Aorta (tissue), 5 donors: ENCODE measurements around the gene ETF1. TPM values are rescaled to one million over a fixed set of nuclear protein-coding genes. Genes with fewer than 3 reads are reported as not detected.

Experiments used
- ATAC-seq: fragments of 200-7000 bp; cut with Tn5 transposase; one replicate; pipeline ENCODE4 v1.9.1; 2022; ENCODE audit warnings: moderate library complexity; ENCODE audit not compliant: low FRiP score
- DNase-seq, 2 donors: peaks; one replicate each; pipeline ENCODE4 v3.0.0-alpha.2; 2020
- H3K27ac ChIP-seq, 2 donors: one replicate each; pipeline ENCODE4 v1.5.1; 2013; ENCODE audit warnings: low read length in 2 of 2, mild to moderate bottlenecking in 2 of 2, moderate library complexity in 2 of 2, control low read depth in 1 of 2, inconsistent platforms in 1 of 2, low read depth in 1 of 2
- H3K27me3 ChIP-seq, 2 donors: one replicate each; pipeline ENCODE4 v1.6.1; 2013; ENCODE audit warnings: control low read depth in 1 of 2, low read length in 1 of 2, mild to moderate bottlenecking in 1 of 2, moderate library complexity in 1 of 2; ENCODE audit not compliant: insufficient read depth in 2 of 2, control insufficient read depth in 1 of 2
- H3K36me3 ChIP-seq, 2 donors: one replicate each; pipeline ENCODE4 v1.6.1; 2013; ENCODE audit warnings: control low read depth in 1 of 2, low read length in 1 of 2, mild to moderate bottlenecking in 1 of 2; ENCODE audit not compliant: insufficient read depth in 2 of 2, control insufficient read depth in 1 of 2
- H3K4me1 ChIP-seq, 2 donors: one replicate each; pipeline ENCODE4 v1.6.1; 2013; ENCODE audit warnings: low read length in 2 of 2, control low read depth in 1 of 2, mild to moderate bottlenecking in 1 of 2, moderate library complexity in 1 of 2; ENCODE audit not compliant: insufficient read depth in 2 of 2, control insufficient read depth in 1 of 2
- H3K4me3 ChIP-seq, 2 donors: one replicate each; pipeline ENCODE4 v1.5.1; 2013; ENCODE audit warnings: low read length in 2 of 2, control low read depth in 1 of 2, mild to moderate bottlenecking in 1 of 2
- H3K9me3 ChIP-seq: one replicate; pipeline ENCODE4 v1.6.1; 2013; ENCODE audit warnings: mild to moderate bottlenecking, low read length; ENCODE audit not compliant: control insufficient read depth
- WGBS, 2 donors: extraction: QIAGEN DNeasy Blood & Tissue Kit; methylation state at CpG; one replicate each; pipeline ENCODE4 v1.1.7; 2013; 5-methylcytosine and 5-hydroxymethylcytosine counted together
- intact Hi-C, 2 donors: fragments of 100-400 bp; cut with DNase I; formaldehyde crosslinking; loops; one replicate each; pipeline versions ENCODE4 v1.14.2 to v1.15.0; 2022
- polyA plus RNA-seq, 2 donors: library from polyadenylated mRNA; stranded (reverse); fragments of 200-250 nt; gene quantifications; one replicate each; pipeline ENCODE4 v1.2.3, GENCODE V29; 2013
- total RNA-seq, 2 donors: library from RNA; stranded (reverse); fragmentation: NEBNext Ultra II Directional; extraction: Animal tissue kit (Norgen Biotek cat#: 25700); gene quantifications; one replicate each; pipeline ENCODE4 v1.2.1, GENCODE V29; 2021
- donor health status: healthy with polysubstance abuse.
- donor health status: Bipolar disorder and iron deficiency.
- donor health status: DM: no; HTN: no; CAD: no.
- donor health status: DM: no; HTN: no; CAD: no.
- donor health status: DM: yes; HTN: yes; CAD: no.

The ETF1 gene
- total and polyA plus RNA-seq, 4 donors, result 48.5 to 101 (median 74.4) TPM

DNA sequence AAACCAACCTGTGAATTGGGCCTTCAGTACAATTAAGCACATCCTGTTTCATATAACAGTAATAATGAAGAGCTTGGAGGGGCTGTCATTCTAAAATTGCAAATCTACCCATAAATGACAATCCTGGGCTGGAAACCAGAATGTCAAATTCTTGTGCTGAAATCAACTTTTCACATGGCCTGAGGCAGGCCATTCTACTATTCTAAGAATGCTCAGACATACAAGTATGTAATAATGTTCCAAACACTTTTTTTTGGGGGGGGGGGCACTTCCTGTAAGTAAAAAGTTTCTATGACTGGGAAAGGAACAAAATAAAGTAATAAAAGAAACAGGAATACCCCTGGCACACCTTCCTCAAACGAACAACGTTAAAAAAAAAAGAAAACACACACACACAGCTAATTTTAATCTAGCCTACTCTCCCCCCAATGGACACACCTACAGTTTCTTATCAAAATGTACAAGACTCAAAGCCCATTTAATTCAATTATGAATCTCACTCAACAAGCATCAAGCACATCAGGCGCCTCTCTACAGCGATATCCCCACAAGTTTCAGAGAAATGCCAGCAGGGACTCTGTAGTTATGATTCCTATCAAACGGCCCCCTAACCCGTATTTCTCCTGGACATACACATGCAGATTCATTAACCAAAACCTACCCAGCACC, 1.4 kb downstream of the ETF1 start:
- Histone ChIP-seq H3K4me1 (no peaks in the 10 kb centered on the region), H3K9me3 (no peaks in the 10 kb centered on the region), H3K4me3 (peak overlapping the region; percentile 78 to 91), H3K27me3 (no peaks in the 10 kb centered on the region), H3K36me3 (no peaks in the 10 kb centered on the region), H3K27ac (peak overlapping the region in 1 of 2 donors; percentile 93)
- DNase-seq (no peak), ATAC-seq (no peak)
- intact Hi-C loops, result loop anchor here in 1 of 2 donors (5.0 kb wide), 1 partner anchor 79 kb away; no protein-coding TSS in a partner anchor
- 7 to 8% methylated on average over 6 of the region's 6 CpGs for WGBS, 2 donors

GRCh38 chr5:138539791-138540190, 3.2 kb downstream of the ETF1 start:
- no peaks in the 10 kb centered on the region for H3K9me3 ChIP-seq
- no peak overlapping the region for H3K27ac ChIP-seq
- DNase-seq (no peak), ATAC-seq (no peak)
- no peaks in the 10 kb centered on the region for H3K36me3 ChIP-seq
- H3K4me3 ChIP-seq, result no peak overlapping the region
- H3K27me3 ChIP-seq, result no peaks in the 10 kb centered on the region
- intact Hi-C loops, result loop anchor here in 1 of 2 donors (5.0 kb wide), 1 partner anchor 77 kb away; no protein-coding TSS in a partner anchor
- H3K4me1 ChIP-seq, result no peaks in the 10 kb centered on the region

DNA sequence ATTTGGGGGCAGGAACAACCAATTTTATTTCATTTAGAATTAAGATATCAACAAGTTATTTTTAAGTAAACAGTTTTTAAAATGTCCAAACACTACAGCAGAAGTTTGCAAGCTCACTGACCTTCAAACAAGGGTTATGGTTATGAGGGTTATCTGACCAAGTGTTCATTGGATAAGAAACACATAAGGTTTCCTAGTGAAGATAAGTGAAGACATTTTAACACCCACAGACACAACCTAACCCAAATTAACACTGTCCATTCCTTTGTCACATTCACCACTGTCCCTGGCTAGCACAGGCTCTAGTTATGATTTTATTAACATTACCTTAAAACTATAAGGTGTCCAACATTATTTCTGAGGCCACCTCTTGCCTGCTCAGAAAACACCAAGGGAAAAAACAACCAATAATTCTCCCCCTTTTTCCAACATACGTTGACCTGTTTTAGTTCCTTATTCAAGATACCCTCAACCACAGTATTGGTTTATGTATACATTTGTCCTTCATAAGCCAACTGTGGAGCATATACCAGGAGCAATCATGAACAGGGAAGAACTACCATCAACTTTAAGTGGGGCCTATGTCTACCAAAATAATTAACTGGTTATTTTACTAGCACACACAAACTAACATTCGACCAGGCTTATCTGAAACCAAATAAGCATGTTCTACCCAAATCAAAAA, 4.0 kb downstream of the ETF1 start:
- H3K4me1 ChIP-seq, result no peaks in the 10 kb centered on the region
- H3K27me3 ChIP-seq, result no peaks in the 10 kb centered on the region
- no peaks in the 10 kb centered on the region for H3K9me3 ChIP-seq
- H3K4me3 ChIP-seq, result no peak overlapping the region
- ATAC-seq (no peak), DNase-seq (no peak)
- no peak overlapping the region for H3K27ac ChIP-seq
- WGBS, 2 donors, result 45 to 53% methylated on average over 2 of the region's 2 CpGs
- no peaks in the 10 kb centered on the region for H3K36me3 ChIP-seq
- intact Hi-C loops, result no loop called here

GRCh38 chr5:138536665-138537315, 6.2 kb downstream of the ETF1 start:
- Histone ChIP-seq H3K27me3 (no peaks in the 10 kb centered on the region), H3K36me3 (no peaks in the 10 kb centered on the region), H3K27ac (no peak overlapping the region), H3K4me1 (no peaks in the 10 kb centered on the region), H3K9me3 (no peaks in the 10 kb centered on the region), H3K4me3 (no peak overlapping the region)
- DNase-seq, result no peak
- ATAC-seq, result no peak
- intact Hi-C loops, result no loop called here
- WGBS, 2 donors, result 59 to 63% methylated on average over 4 of the region's 4 CpGs

DNA sequence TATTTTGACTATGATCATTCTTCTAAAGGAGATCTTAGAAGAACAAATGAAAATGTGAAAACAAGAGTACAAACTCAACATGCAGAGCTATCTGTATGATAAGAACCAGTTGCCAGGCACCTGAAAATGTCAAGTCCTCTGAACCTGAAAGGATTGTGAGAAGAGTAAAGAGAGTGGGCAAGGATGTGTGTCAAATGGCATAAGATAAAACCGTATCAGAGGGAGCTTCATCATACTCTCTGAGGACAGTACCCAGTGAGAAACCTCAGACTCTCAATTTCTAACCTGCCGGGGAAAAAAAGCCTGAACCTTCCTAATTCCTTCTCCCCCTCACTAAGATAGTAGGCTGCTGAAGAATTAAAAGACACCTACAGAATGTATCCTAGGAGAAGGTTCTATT, 6.8 kb downstream of the ETF1 start:
- H3K27me3 ChIP-seq, result no peaks in the 10 kb centered on the region
- WGBS, 2 donors, result 75 to 79% methylated on average over 2 of the region's 2 CpGs
- no peaks in the 10 kb centered on the region for H3K9me3 ChIP-seq
- DNase-seq (no peak), ATAC-seq (no peak)
- H3K4me3 ChIP-seq, result no peak overlapping the region
- no peak overlapping the region for H3K27ac ChIP-seq
- H3K4me1 ChIP-seq, result no peaks in the 10 kb centered on the region
- H3K36me3 ChIP-seq, result no peaks in the 10 kb centered on the region
- intact Hi-C loops, result no loop called here

GRCh38 chr5:138533973-138534941, 8.8 kb downstream of the ETF1 start:
- intact Hi-C loops, result no loop called here
- no peaks in the 10 kb centered on the region for H3K4me1 ChIP-seq

GRCh38 chr5:138529812-138530211, 13.2 kb downstream of the ETF1 start:
- WGBS, 2 donors, result 95 to 96% methylated on average over 8 of the region's 8 CpGs
- H3K27me3 ChIP-seq, result no peaks in the 10 kb centered on the region
- no peaks in the 10 kb centered on the region for H3K4me1 ChIP-seq
- H3K27ac ChIP-seq, result no peak overlapping the region
- DNase-seq (no peak), ATAC-seq (no peak)
- no peaks in the 10 kb centered on the region for H3K9me3 ChIP-seq
- H3K36me3 ChIP-seq, result no peaks in the 10 kb centered on the region
- intact Hi-C loops, result no loop called here
- H3K4me3 ChIP-seq, result no peak overlapping the region

More at GRCh38 chr5:138533973-138534941, 8.8 kb downstream of the ETF1 start:
- H3K36me3 ChIP-seq, result no peaks in the 10 kb centered on the region
- no peaks in the 10 kb centered on the region for H3K9me3 ChIP-seq
- ATAC-seq (no peak), DNase-seq (no peak)
- WGBS, 2 donors, result 82 to 83% methylated on average over 5 of the region's 5 CpGs
- H3K27ac ChIP-seq, result no peak overlapping the region
- H3K4me3 ChIP-seq, result no peak overlapping the region
- H3K27me3 ChIP-seq, result no peaks in the 10 kb centered on the region

GRCh38 chr5:138528744-138529469, 14.1 kb downstream of the ETF1 start:
- no peaks in the 10 kb centered on the region for H3K9me3 ChIP-seq
- no peak for ATAC-seq

More at GRCh38 chr5:138528744-138529469, 14.1 kb downstream of the ETF1 start:
- Histone ChIP-seq H3K4me3 (no peak overlapping the region), H3K27ac (no peak overlapping the region), H3K4me1 (no peaks in the 10 kb centered on the region), H3K36me3 (no peaks in the 10 kb centered on the region), H3K27me3 (no peaks in the 10 kb centered on the region)
- intact Hi-C loops, result no loop called here
- no peak for DNase-seq
- 69 to 76% methylated on average over 7 of the region's 7 CpGs for whole genome bisulfite sequencing, 2 donors
